ENCODE measurements around the gene SMG6.

- no peak for TF ChIP-seq POLR2AphosphoS5 (IDR thresholded peaks at IDR 0.05)
- TF ChIP-seq POLR2A (IDR thresholded peaks at IDR 0.05), result no peak
- no peak for TF ChIP-seq CTCF (IDR thresholded peaks at IDR 0.05)
- TF ChIP-seq EP300 (IDR thresholded peaks at IDR 0.05), result no peak
Observed at GRCh38 chr17:2070241-2071023, 233.2 kb downstream of the SMG6 start.

Data from upper lobe of left lung (tissue), 4 donors.